AG08396 (cell line): ENCODE measurements around the gene CCNDBP1.
"Not testable (repeated sequence)": the region's sequence is repeated elsewhere in the genome, so short reads cannot be mapped to it uniquely, and the experiment has no call there.

Experiments used
- DNase-seq: peaks from one replicate; pipeline ENCODE4 v3.0.0; 2012; ENCODE audit warnings: low spot score, mixed read lengths

CCNDBP1 gene, protein sequence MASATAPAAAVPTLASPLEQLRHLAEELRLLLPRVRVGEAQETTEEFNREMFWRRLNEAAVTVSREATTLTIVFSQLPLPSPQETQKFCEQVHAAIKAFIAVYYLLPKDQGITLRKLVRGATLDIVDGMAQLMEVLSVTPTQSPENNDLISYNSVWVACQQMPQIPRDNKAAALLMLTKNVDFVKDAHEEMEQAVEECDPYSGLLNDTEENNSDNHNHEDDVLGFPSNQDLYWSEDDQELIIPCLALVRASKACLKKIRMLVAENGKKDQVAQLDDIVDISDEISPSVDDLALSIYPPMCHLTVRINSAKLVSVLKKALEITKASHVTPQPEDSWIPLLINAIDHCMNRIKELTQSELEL

DNA sequence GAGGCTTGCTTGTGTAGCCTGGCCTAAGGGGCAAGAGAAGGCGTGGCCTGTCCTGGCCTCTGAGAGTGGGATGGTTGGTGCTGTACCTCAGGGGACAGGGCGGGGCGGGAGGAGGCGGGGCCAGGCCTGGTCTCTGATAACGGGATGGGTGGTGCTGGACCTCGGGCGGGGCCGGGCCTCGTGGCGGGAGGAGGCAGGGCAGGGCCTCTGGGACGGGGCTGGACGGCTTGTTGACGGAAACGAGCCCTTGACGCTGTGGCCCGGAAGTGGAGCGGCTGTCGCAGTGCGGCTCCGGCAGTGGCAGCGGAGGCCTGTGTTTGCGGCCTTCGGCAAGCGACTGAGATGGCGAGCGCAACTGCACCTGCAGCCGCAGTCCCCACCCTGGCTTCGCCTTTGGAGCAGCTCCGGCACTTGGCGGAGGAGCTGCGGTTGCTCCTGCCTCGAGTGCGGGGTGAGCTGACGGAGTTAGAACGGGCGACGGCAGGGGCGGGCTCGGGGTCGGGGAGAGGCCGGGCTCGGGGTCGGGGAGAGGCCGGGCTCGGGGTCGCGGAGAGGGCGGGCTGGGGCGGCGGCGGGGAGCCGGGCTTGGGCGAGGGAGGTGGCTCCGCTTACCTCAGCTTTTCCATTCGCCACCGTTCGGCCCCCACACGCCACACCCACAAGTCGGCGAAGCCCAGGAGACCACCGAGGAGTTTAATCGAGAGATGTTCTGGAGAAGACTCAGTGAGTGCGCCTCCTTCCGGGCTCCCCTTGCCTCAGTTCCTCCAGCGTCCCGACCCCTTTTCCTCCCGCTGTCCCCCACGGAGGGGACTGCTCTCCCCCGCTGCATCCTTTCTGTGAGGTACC lies at the start of gene CCNDBP1:
Gene CCNDBP1 (plus strand): TSS at position 247 of the 846 bp plus-strand sequence. CDS start 96 bp downstream, at position 343.
- peak; percentile 96 for DNase-seq

DNA sequence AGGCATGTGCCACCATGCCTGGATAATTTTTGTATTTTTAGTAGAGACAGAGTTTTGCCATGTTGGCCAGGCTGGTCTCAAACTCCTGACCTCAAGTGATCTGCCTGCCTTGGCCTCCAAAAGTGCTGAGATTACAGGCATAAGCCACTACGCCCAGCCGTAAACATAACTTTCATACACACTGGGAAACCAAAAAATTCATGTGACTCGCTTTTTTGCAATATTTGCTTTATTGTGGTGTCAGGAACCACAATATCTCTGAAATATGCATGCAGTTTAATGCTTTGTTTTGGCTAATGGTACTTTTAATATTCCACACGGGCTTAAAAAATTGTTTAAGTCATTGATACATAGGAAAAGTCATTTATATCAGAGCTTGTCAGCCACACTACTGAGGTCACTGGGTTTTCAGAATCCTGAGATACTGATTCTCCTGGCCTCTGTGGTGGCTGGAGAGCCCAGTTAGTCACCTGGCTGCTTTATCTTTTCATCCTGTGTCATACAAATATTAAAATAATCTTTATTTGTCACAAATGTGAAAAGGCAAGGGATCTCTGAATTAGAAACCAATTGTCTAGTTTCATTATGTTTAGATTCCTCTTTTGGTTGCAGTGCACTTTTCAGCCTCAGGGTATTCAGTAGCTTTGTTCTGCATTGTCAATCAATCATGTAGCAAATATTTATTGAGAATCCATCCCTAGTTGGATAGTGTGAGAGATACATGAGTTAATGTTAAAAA lies 41.8 kb upstream of the CCNDBP1 start:
- DNase-seq, result no peak

DNA sequence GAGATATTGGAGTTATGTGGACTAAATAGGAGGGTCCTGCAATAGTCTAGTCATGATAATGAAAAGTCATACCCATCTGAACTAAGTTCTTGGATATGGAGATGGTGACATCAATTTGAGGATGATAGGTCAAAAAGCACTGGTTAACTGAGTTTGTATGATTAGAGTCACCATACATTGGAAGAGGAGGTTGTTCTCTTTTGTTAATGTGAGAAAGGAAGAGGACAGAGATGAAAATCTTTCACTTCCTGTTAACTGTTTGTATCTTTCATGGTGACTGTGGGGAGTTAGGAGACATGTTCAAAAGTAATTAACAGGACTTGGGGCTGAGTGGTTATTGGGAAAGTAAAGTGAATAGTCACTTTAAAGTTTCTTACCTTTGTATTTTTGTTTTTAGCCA lies 40.7 kb upstream of the CCNDBP1 start:
- DNase-seq, result no peak

- no peak for DNase-seq
These were observed 39.0 kb upstream of the CCNDBP1 start for GRCh38 chr15:43146184-43146583.

DNA sequence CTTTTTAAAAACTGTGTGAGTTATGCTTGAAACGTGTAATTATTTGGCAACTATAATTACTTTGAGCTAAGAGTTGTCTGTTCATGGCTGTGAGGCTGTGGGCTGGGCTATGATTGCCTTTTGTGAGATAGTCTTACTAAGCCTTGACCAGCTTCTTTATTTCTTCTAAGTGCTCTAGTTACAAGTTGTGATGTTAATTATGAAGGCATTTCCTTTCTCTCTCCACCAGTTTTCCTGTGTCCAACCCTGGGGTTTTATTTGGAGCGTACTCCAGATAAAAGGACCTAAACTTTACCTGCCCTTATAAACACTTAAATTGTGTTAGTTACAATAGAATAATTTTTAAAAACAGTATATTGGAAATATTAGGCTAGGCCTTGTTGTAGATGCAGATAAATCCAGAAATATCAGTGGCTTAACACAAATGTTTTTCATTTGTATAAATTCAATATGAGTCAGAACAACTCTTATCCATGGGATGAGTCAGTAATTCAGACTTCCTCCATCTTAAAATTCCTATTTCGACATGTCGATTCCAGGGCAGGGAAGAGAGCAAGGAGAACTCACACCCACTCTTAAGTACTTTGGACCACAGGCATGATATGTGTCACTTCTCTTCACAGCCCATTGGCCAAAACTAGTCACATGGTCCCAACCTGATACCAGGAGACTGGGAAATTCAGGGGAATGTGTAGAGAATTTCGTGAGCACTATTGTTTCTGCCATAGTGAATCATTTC lies 34.8 kb upstream of the CCNDBP1 start:
- peak; percentile 83 for DNase-seq

- no peak for DNase-seq
These were observed 33.5 kb upstream of the CCNDBP1 start for GRCh38 chr15:43151688-43152087.

DNA sequence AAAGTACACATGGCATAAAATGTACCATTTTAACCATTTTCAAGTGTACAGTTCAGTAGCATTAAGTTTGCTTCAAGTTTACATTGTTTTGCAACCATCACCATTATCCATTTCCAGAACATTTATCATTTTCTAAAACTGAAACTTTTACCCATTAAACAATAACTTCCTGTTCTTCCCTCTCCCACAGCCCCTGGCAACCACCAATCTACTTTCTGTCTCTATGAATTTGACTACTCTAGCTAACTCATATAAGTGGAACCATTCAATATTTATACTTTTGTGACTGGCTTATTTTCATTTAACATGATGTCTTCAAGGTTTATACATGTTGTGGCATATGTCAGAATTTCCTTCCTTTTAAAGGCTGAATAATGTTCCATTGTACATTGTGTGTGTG lies 31.9 kb upstream of the CCNDBP1 start:
- no peak for DNase-seq

DNA sequence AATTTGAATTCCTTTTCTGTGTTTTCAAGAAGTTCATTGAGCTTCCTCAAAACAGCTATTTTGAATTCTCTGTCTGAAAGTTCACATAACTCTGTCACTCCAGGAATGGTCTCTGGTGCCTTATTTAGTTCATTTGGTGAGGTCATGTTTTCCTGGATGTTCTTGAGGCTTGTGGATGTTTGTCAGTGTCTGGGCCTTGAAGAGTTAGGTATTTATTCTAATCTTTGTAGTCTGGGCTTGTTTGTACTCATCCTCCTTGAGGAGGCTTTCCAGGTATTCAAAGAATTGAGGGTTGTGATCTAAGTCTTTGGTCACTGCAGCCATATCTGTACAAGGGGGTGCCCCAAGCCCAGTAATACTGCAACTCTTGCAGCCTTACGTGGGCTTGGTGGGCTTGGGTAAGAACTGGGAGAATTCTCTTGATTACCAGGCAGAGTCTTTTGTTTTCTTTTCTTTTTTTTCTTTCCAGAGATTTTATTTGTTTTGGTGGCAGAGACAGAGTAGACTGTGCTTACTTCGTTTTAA lies 19.3 kb upstream of the CCNDBP1 start:
- no peak for DNase-seq

DNA sequence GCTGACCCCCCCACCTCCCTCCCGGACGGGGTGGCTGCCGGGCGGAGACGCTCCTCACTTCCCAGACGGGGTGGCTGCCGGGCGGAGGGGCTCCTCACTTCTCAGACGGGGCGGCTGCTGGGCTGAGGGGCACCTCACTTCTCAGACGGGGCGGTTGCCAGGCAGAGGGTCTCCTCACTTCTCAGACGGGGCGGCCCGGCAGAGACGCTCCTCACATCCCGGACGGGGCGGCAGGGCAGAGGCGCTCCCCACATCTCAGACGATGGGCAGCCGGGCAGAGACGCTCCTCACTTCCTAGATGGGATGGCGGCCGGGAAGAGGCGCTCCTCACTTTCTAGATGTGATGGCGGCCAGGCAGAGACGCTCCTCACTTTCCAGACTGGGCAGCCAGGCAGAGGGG lies 17.9 kb upstream of the CCNDBP1 start:
- DNase-seq, result not testable (repeated sequence)

GRCh38 chr15:43168192-43169107 lies 16.8 kb upstream of the CCNDBP1 start:
- DNase-seq, result peak; percentile 28

- DNase-seq, result no peak
These were observed 15.3 kb upstream of the CCNDBP1 start for GRCh38 chr15:43169888-43170287.

DNA sequence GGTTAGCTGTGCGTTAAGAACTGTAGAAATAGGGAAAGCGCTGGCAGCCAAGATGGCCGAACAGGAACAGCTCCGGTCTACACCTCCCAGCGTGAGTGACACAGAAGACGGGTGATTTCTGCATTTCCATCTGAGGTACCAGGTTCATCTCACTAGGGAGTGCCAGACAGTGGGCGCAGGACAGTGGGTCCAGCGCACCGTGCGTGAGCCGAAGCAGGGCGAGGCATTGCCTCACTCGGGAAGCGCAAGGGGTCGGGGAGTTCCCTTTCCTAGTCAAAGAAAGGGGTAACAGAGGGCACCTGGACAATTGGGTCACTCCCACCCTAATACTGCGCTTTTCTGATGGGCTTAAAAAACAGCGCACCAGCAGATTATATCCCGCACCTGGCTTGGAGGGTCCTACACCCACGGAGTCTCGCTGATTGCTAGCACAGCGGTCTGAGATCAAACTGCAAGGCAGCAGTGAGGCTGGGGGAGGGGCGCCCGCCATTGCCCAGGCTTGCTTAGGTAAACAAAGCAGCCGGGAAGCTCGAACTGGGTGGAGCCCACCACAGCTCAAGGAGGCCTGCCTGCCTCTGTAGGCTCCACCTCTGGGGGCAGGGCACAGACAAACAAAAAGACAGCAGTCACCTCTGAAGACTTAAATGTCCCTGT lies 9.4 kb upstream of the CCNDBP1 start:
- not testable (repeated sequence) for DNase-seq

GRCh38 chr15:43177147-43177546 lies 8.1 kb upstream of the CCNDBP1 start:
- not testable (repeated sequence) for DNase-seq

DNA sequence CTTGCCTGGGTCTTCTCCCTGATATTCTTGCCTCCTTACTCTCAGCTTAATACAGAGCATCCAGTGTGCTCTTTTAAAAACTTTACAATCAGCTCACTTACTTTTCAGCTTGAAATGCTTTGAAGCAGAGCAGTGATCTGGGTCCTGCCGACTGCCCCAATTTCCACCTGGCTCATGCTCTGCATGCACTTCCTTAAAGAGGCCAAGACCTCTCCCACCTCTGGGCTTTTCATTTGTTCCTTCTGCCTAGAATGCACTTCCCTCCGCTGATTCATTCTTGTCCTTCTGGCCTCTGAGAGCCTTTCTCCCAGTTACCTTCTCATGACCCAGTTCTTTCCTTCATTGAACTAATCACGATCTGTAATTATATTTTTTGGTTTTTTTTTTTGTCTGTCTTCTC lies 1.9 kb upstream of the CCNDBP1 start:
- no peak for DNase-seq

GRCh38 chr15:43184407-43185124 lies 637 bp upstream of the CCNDBP1 start:
- DNase-seq, result no peak

GRCh38 chr15:43186003-43186353 lies 775 bp downstream of the CCNDBP1 start:
- DNase-seq, result no peak

DNA sequence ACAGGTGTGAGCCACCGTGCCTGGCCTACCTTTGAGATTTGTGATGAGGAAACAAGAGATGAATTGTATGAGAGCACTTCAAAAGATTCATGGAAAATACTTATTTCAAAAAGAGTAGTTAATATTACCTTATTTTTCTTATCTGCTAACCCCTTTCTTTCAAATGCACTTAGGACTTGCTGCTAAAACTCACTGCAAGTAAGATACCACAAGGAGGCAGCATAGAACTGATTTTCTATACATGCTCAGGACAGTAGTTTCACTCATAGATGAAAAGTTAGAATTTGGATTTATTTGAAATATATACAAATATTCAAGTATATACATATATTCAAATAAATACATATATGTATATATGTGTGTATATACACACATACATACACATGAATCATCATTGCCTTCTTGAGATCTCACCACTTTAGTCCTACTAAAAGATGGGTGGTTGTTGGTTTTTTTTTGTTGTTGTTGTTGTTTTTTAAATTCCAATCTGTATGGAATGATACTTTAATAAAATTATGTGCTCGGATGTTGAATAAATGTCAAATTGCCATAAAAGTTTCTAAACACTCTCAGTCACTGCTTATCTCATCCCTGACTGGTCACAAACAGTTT lies 2.4 kb downstream of the CCNDBP1 start:
- DNase-seq, result peak; percentile 58

- DNase-seq, result no peak
These were observed 4.1 kb downstream of the CCNDBP1 start for GRCh38 chr15:43189296-43189695.

DNA sequence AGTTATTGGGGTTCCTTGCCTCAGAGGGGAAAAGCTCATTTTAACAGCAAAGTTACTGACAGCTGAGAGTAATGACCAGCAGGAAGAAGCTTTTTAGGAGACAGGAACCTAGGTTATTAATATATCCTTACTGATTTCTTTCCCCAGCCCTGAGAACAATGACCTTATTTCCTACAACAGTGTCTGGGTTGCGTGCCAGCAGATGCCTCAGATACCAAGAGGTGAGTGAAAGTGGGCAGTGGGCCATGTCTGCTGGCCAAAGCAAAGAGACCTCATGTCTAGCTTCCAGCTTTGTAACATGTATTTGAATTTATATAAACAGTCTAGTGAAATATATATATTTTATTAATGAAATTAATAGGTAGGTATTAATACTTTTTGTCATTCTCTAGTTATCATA lies 5.0 kb downstream of the CCNDBP1 start:
- no peak for DNase-seq
